Measurements from ENCODE around the gene CACNA1C. TPM values are rescaled to one million over a fixed set of nuclear protein-coding genes. Genes with fewer than 3 reads are reported as not detected.

Gene CACNA1C
- total RNA-seq, 1 donor from 2014 or later: 6.5 TPM

Other genes with a start within 250 kb of the CACNA1C start
- not detected for gene LRTM2, start 232.4 kb upstream of the CACNA1C start, total RNA-seq
- 3.2 TPM for gene CACNA2D4, start 134.3 kb upstream of the CACNA1C start, total RNA-seq
- 6.2 TPM for gene DCP1B, start 48.5 kb upstream of the CACNA1C start, total RNA-seq

All from tongue (tissue), 1 donor.